IMR-90 (cell line): ENCODE measurements around the gene ASF1B.

Source experiments
- CTCF ChIP-seq: conservative IDR thresholded peaks from 2 replicates; pipeline ENCODE4 v1.5.1; 2012; ENCODE audit warnings: mild to moderate bottlenecking, low read depth, low read length, improper control_type of control experiment
- FOS ChIP-seq: fragments of 150-350 bp; IDR thresholded peaks from 2 replicates; pipeline ENCODE4 v1.6.1; 2016; ENCODE audit warnings: low read depth, low read length
- POLR2A ChIP-seq: IDR thresholded peaks from 2 replicates; pipeline ENCODE4 v1.6.1; 2012; ENCODE audit warnings: mild to moderate bottlenecking, low read depth, low read length
- RAD21 ChIP-seq: IDR thresholded peaks from 2 replicates; pipeline ENCODE4 v1.6.1; 2012; ENCODE audit warnings: low read length, improper control_type of control experiment

GRCh38 chr19:14152713-14153112 lies 16.3 kb upstream of the ASF1B start:
- TF ChIP-seq CTCF (no peak), RAD21 (no peak), FOS (no peak), POLR2A (no peak)
